Stimulated activated CD8-positive, alpha-beta memory T cell treated with anti-CD3 and anti-CD28 coated beads, Interleukin-7, amount 100 ng/mL, for 1 hour (primary cell): ENCODE data around the gene PDC.

Source experiments
- DNase-seq, 2 donors: peaks; one replicate each; pipeline ENCODE4 v3.0.0-alpha.2; 2020; ENCODE audit warnings: low read depth in 2 of 2

PDC gene

GRCh38 chr1:186461014-186461413 lies at the start of gene PDC:
Gene PDC (minus strand): TSS chr1:186461114. CDS start chr1:186449459, 11,655 bp downstream.
- no peak for DNase-seq

GRCh38 chr1:186503190-186503589 lies 42.3 kb upstream of the PDC start:
- no peak for DNase-seq

- DNase-seq = no peak
Observed at GRCh38 chr1:186502087-186502486, 41.2 kb upstream of the PDC start.

- DNase-seq = no peak
Observed at GRCh38 chr1:186500804-186501203, 39.9 kb upstream of the PDC start.

GRCh38 chr1:186499571-186499970 lies 38.7 kb upstream of the PDC start:
- no peak for DNase-seq

GRCh38 chr1:186498695-186499389 lies 37.9 kb upstream of the PDC start:
- DNase-seq = no peak

GRCh38 chr1:186498071-186498470 lies 37.2 kb upstream of the PDC start:
- no peak for DNase-seq

GRCh38 chr1:186497651-186498050 lies 36.7 kb upstream of the PDC start:
- DNase-seq = no peak

- no peak for DNase-seq
Observed at GRCh38 chr1:186496171-186496851, 35.4 kb upstream of the PDC start.

- no peak for DNase-seq
Observed at GRCh38 chr1:186494832-186495271, 33.9 kb upstream of the PDC start.

- no peak for DNase-seq
Observed at GRCh38 chr1:186492531-186493291, 31.8 kb upstream of the PDC start.

- DNase-seq = no peak
Observed at GRCh38 chr1:186491336-186491735, 30.4 kb upstream of the PDC start.

GRCh38 chr1:186487163-186487562 lies 26.2 kb upstream of the PDC start:
- DNase-seq = no peak

- no peak for DNase-seq
Observed at GRCh38 chr1:186486061-186486460, 25.1 kb upstream of the PDC start.

- no peak for DNase-seq
Observed at GRCh38 chr1:186483561-186483960, 22.6 kb upstream of the PDC start.

GRCh38 chr1:186482661-186483255 lies 21.8 kb upstream of the PDC start:
- DNase-seq = peak in 1 of 2 donors; percentile 2

- DNase-seq = no peak
Observed at GRCh38 chr1:186481303-186481888, 20.5 kb upstream of the PDC start.

- DNase-seq = no peak
Observed at GRCh38 chr1:186479162-186479561, 18.2 kb upstream of the PDC start.

GRCh38 chr1:186476264-186477040 lies 15.5 kb upstream of the PDC start:
- DNase-seq = no peak

GRCh38 chr1:186474208-186474607 lies 13.3 kb upstream of the PDC start:
- no peak for DNase-seq

GRCh38 chr1:186473047-186473446 lies 12.1 kb upstream of the PDC start:
- no peak for DNase-seq
